IMR-90 (cell line): ENCODE data around the gene HNRNPC. TPM values are rescaled to one million over a fixed set of nuclear protein-coding genes. Genes with fewer than 3 reads are reported as not detected.

Experiments
- ATAC-seq: fragments of 200-7000 bp; cut with Tn5 transposase; 2 replicates; pipeline ENCODE4 v1.9.1; 2020; ENCODE audit warnings: low read depth, mild to moderate bottlenecking, moderate library complexity
- BruUV-seq: library from RNA; stranded (reverse); fragments of 400-500 nt; replicated peaks from 2 replicates; lab custom pipeline; 2021; lab: Mats Ljungman, UMichigan
- CTCF ChIA-PET: fragments of 300-600 bp; formaldehyde crosslinking; extraction: SDS; loops from one replicate; lab custom pipeline; 2021; ENCODE audit warnings: antibody characterized with exemption; lab: Yijun Ruan, JAX
- POLR2A ChIA-PET: fragments of 300-600 bp; sonication (Branson Sonifier 250); formaldehyde crosslinking; loops from one replicate; lab custom pipeline; 2022; ENCODE audit warnings: antibody characterized with exemption; ENCODE audit not compliant: unreplicated experiment; lab: Charles Lee
- DNase-seq: peaks from one replicate; pipeline ENCODE4 v3.0.0; 2013
- H2AFZ ChIP-seq: replicated peaks from 2 replicates; pipeline ENCODE3; 2013; ENCODE audit warnings: low read length, mild to moderate bottlenecking; ENCODE audit not compliant: poor library complexity
- H2AK5ac ChIP-seq: 2 replicates; pipeline ENCODE4 v1.6.1; 2013; ENCODE audit warnings: low read depth, low read length, inconsistent platforms
- H2AK9ac ChIP-seq: replicated peaks from 2 replicates; pipeline ENCODE3; 2013; ENCODE audit warnings: mild to moderate bottlenecking, low read depth, low read length, moderate library complexity; ENCODE audit not compliant: poor library complexity
- H2BK120ac ChIP-seq: 2 replicates; pipeline ENCODE4 v1.6.1; 2013; ENCODE audit warnings: low read depth, low read length, inconsistent platforms
- H2BK15ac ChIP-seq: 3 replicates; pipeline ENCODE4 v1.6.1; 2013; ENCODE audit warnings: low read depth, low read length, inconsistent platforms
- H2BK20ac ChIP-seq: 2 replicates; pipeline ENCODE4 v1.6.1; 2013; ENCODE audit warnings: low read depth, mild to moderate bottlenecking, inconsistent platforms, low read length, moderate library complexity
- H2BK5ac ChIP-seq: 2 replicates; pipeline ENCODE4 v1.6.1; 2013; ENCODE audit warnings: mild to moderate bottlenecking, low read depth, low read length, inconsistent platforms; ENCODE audit not compliant: poor library complexity, severe bottlenecking
- H3K14ac ChIP-seq: replicated peaks from 2 replicates; pipeline ENCODE4 v1.6.1; 2013; ENCODE audit warnings: low read depth, low read length, inconsistent platforms
- H3K18ac ChIP-seq: 2 replicates; pipeline ENCODE4 v1.6.1; 2013; ENCODE audit warnings: low read depth, low read length, control low read depth
- H3K23ac ChIP-seq: 2 replicates; pipeline ENCODE4 v1.6.1; 2013; ENCODE audit warnings: low read depth, low read length, inconsistent platforms
- H3K27ac ChIP-seq: 2 replicates; pipeline ENCODE4 v1.5.1; 2013; ENCODE audit warnings: mild to moderate bottlenecking, control low read depth, low read length; ENCODE audit not compliant: insufficient read depth
- H3K27me3 ChIP-seq: 2 replicates; pipeline ENCODE4 v1.6.1; 2013; ENCODE audit warnings: low read length; ENCODE audit not compliant: control insufficient read depth, insufficient read depth
- H3K36me3 ChIP-seq: 2 replicates; pipeline ENCODE4 v1.6.1; 2013; ENCODE audit warnings: low read length, mixed read lengths; ENCODE audit not compliant: control insufficient read depth, insufficient read depth
- H3K4ac ChIP-seq: 2 replicates; pipeline ENCODE4 v1.6.1; 2013; ENCODE audit warnings: low read depth, low read length, inconsistent platforms
- H3K4me1 ChIP-seq: 2 replicates; pipeline ENCODE4 v1.6.1; 2013; ENCODE audit warnings: low read length, mixed read lengths; ENCODE audit not compliant: control insufficient read depth, insufficient read depth
- H3K4me2 ChIP-seq: 2 replicates; pipeline ENCODE4 v1.6.1; 2013; ENCODE audit warnings: low read depth, mild to moderate bottlenecking, control low read depth, low read length, moderate library complexity
- H3K4me3 ChIP-seq: 2 replicates; pipeline ENCODE4 v1.5.1; 2013; ENCODE audit warnings: low read depth, mild to moderate bottlenecking, control low read depth, low read length, moderate library complexity; ENCODE audit not compliant: insufficient read depth
- H3K56ac ChIP-seq: 2 replicates; pipeline ENCODE4 v1.6.1; 2013; ENCODE audit warnings: low read length, inconsistent platforms; ENCODE audit not compliant: insufficient read depth; ENCODE audit errors: extremely low read depth
- H3K79me1 ChIP-seq, 2 experiments: 2 replicates each; pipeline ENCODE4 v1.6.1; 2013; ENCODE audit warnings: low read length in 2 of 2, inconsistent platforms in 1 of 2, low read depth in 1 of 2
- H3K9ac ChIP-seq: 2 replicates; pipeline ENCODE4 v1.6.1; 2013; ENCODE audit warnings: low read depth, low read length, control low read depth
- H3K9me1 ChIP-seq: 2 replicates; pipeline ENCODE4 v1.6.1; 2013; ENCODE audit warnings: low read length, inconsistent platforms; ENCODE audit not compliant: insufficient read depth
- H3K9me3 ChIP-seq: 2 replicates; pipeline ENCODE4 v1.6.1; 2013; ENCODE audit warnings: low read length; ENCODE audit not compliant: control insufficient read depth, insufficient read depth
- H4K20me1 ChIP-seq: 2 replicates; pipeline ENCODE4 v1.6.1; 2013; ENCODE audit warnings: low read length, inconsistent platforms; ENCODE audit not compliant: insufficient read depth
- H4K5ac ChIP-seq: 2 replicates; pipeline ENCODE4 v1.6.1; 2013; ENCODE audit warnings: mild to moderate bottlenecking, low read depth, low read length, control low read depth
- H4K8ac ChIP-seq, 2 experiments: 2 replicates each; pipeline ENCODE4 v1.6.1; 2013; ENCODE audit warnings: low read depth in 2 of 2, low read length in 2 of 2, control low read depth in 1 of 2, inconsistent platforms in 1 of 2
- H4K91ac ChIP-seq: 2 replicates; pipeline ENCODE4 v1.6.1; 2013; ENCODE audit warnings: low read depth, low read length, inconsistent platforms; ENCODE audit not compliant: insufficient read depth
- CEBPB ChIP-seq: IDR thresholded peaks from 2 replicates; pipeline ENCODE4 v1.6.1; 2012; ENCODE audit warnings: low read depth, low read length, improper control_type of control experiment
- FOS ChIP-seq: fragments of 150-350 bp; IDR thresholded peaks from 2 replicates; pipeline ENCODE4 v1.6.1; 2016; ENCODE audit warnings: low read depth, low read length
- MAZ ChIP-seq: IDR thresholded peaks from 2 replicates; pipeline ENCODE4 v1.6.1; 2012; ENCODE audit warnings: low read depth, mild to moderate bottlenecking, low read length, improper control_type of control experiment, moderate library complexity, borderline replicate concordance
- MXI1 ChIP-seq: IDR thresholded peaks from 2 replicates; pipeline ENCODE4 v1.6.1; 2012; ENCODE audit warnings: low read depth, mild to moderate bottlenecking, low read length, moderate library complexity, borderline replicate concordance
- NFE2L2 ChIP-seq: fragments of 150-350 bp; IDR thresholded peaks from 2 replicates; pipeline ENCODE4 v1.6.1; 2016; ENCODE audit warnings: low read depth, mild to moderate bottlenecking, low read length
- POLR2A ChIP-seq: IDR thresholded peaks from 2 replicates; pipeline ENCODE4 v1.6.1; 2012; ENCODE audit warnings: mild to moderate bottlenecking, low read depth, low read length
- RCOR1 ChIP-seq: IDR thresholded peaks from 2 replicates; pipeline ENCODE4 v1.6.1; 2012; ENCODE audit warnings: mild to moderate bottlenecking, low read length, improper control_type of control experiment; ENCODE audit not compliant: insufficient replicate concordance
- SMC3 ChIP-seq: fragments of 150-350 bp; IDR thresholded peaks from 2 replicates; pipeline ENCODE4 v1.6.1; 2016; ENCODE audit warnings: low read depth, mild to moderate bottlenecking, antibody characterized with exemption, low read length, moderate library complexity
- WGBS, 2 experiments: methylation state at CpG; one replicate each; pipeline versions ENCODE4 v1.1.5 to v1.1.7; 2013; ENCODE audit warnings: missing lambda C conversion rate in 2 of 2; ENCODE audit not compliant: insufficient read length in 1 of 2; ENCODE audit errors: extremely low coverage in 2 of 2; 5-methylcytosine and 5-hydroxymethylcytosine counted together
- dilution Hi-C: fragments of 300-500 bp; cut with HindIII; formaldehyde crosslinking; loops from one replicate; pipeline ENCODE4 v1.14.3; 2018; ENCODE audit warnings: low sequenced_read_pairs; ENCODE audit not compliant: unreplicated experiment
- in situ Hi-C: fragments of 300-500 bp; cut with MboI; formaldehyde crosslinking; loops from 3 replicates; pipeline ENCODE4 v1.14.3; 2019; ENCODE audit warnings: low sequenced_read_pairs, inconsistent platforms, mixed read lengths
- intact Hi-C: fragments of 100-400 bp; cut with micrococcal nuclease; formaldehyde crosslinking; loops from 2 replicates; pipeline ENCODE4 v1.10.0; 2022
- polyA plus RNA-seq, 3 experiments: library from polyadenylated mRNA; depleted of rRNA; stranded (reverse); fragments of >200 nt; gene quantifications; 2 replicates each; pipeline ENCODE4 v1.2.3, GENCODE V29; 2012; ENCODE audit warnings: low replicate concordance in 1 of 3
- total RNA-seq: library from RNA; depleted of rRNA; stranded (reverse); fragments of >200 nt; gene quantifications from 2 replicates; pipeline ENCODE4 v1.2.3, GENCODE V29; 2012
- TF ChIP-seq, protein P1 (sequence below): fragments of 150-350 bp; IDR thresholded peaks from 2 replicates; pipeline ENCODE4 v1.6.1; 2016; ENCODE audit warnings: low read depth, mild to moderate bottlenecking, low read length, moderate library complexity, borderline replicate concordance

HNRNPC gene
- total and polyA plus RNA-seq, 2 of the 4 experiments (the other 2 are of a cell fraction): 308 to 615 TPM

DNA sequence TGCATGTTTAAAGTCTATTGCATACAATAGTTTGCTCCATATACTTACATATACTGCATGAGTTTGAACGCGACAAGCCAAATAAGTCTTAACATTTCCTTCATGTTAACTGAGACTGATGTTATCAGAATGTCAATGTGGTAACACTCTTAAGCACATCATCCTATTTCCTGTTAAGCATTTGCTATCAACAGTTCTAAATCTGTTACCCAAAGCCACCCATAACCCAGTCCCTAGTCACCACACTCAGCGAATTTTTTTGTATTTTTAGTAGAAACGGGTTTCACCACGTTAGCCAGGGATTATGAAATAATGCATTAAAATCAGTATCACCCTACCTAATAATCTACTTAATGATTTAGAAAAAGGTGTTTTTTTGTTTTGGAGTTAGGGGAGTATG is 39.4 kb downstream of the HNRNPC start:
- dilution Hi-C loops (no loop called here), intact Hi-C loops (no loop called here), in situ Hi-C loops (no loop called here)
- no peak for DNase-seq
- WGBS, 2 experiments: no CpG with 5 or more reads among the region's 5 CpGs
- H3K9ac ChIP-seq: no peak overlapping the region
- H3K27ac ChIP-seq: no peak overlapping the region
- H3K36me3 ChIP-seq: peaks cover 48% of the 10 kb centered on the region
- H2BK20ac ChIP-seq: no peak overlapping the region
- 0 out of 2 replicates have a peak, but pooled peaks cover 4% of the 10 kb centered on the region for H3K9me1 ChIP-seq
- H4K5ac ChIP-seq: no peak overlapping the region
- no peak overlapping the region for H2AFZ ChIP-seq
- H4K91ac ChIP-seq: no peak overlapping the region
- no peak overlapping the region for H3K18ac ChIP-seq
- no peak overlapping the region for H3K14ac ChIP-seq
- H3K56ac ChIP-seq: no peak overlapping the region
- no peaks in the 10 kb centered on the region for H3K9me3 ChIP-seq
- H2BK15ac ChIP-seq: no peak overlapping the region
- no peak overlapping the region for H2BK120ac ChIP-seq
- ChIA-PET POLR2A (no interaction called here), CTCF (no interaction called here)
- peaks cover 3% of the 10 kb centered on the region; the same call in 1 of the 2 replicates for H3K4me1 ChIP-seq
- H3K27me3 ChIP-seq: no peaks in the 10 kb centered on the region
- H4K20me1 ChIP-seq: peaks cover 92% of the 10 kb centered on the region
- no peak overlapping the region for H2BK5ac ChIP-seq
- no peak overlapping the region for H3K4ac ChIP-seq
- H3K4me2 ChIP-seq: no peak overlapping the region
- no peak for ATAC-seq
- no TSS peak for BruUV-seq
- no peak overlapping the region for H3K4me3 ChIP-seq
- TF ChIP-seq MXI1: no peak
- TF ChIP-seq RCOR1: no peak
- no peak for TF ChIP-seq MAZ
- no peak for TF ChIP-seq CEBPB
- TF ChIP-seq, protein P1, sequence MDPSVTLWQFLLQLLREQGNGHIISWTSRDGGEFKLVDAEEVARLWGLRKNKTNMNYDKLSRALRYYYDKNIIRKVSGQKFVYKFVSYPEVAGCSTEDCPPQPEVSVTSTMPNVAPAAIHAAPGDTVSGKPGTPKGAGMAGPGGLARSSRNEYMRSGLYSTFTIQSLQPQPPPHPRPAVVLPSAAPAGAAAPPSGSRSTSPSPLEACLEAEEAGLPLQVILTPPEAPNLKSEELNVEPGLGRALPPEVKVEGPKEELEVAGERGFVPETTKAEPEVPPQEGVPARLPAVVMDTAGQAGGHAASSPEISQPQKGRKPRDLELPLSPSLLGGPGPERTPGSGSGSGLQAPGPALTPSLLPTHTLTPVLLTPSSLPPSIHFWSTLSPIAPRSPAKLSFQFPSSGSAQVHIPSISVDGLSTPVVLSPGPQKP: no peak
- TF ChIP-seq NFE2L2: no peak
- no peak for TF ChIP-seq SMC3
- TF ChIP-seq POLR2A: no peak
- TF ChIP-seq FOS: no peak
- no peak overlapping the region for H4K8ac ChIP-seq
- no peak overlapping the region for H2AK9ac ChIP-seq
- no peak overlapping the region for H2AK5ac ChIP-seq
- H3K23ac ChIP-seq: no peak overlapping the region
- peaks cover 10 to 45% of the 10 kb centered on the region in 2 experiments for H3K79me1 ChIP-seq
